ENCODE measurements around the gene SPINK9. TPM values are rescaled to one million over a fixed set of nuclear protein-coding genes. Genes with fewer than 3 reads are reported as not detected.

SPINK9 gene
- total RNA-seq, 4 donors from 2014 or later = not detected

DNA sequence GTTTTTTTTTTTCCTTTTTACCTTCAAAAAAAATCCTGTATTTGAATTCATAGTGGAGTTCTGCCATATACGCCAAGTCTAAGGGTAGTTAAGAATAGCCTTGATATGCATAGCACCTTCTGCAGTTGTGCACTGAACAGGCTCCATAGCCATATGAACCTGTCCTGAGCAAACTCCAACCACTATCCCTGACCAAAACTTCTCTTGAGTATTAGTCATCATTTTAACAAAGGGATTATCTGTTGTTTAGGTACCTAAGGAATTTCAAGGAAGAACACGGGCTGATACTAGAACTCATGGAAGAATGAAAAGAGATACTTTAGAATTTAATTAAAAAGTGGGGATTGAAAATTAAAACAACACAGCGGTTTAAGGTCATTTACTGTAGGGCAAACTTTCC is 46.5 kb downstream of the SPINK9 start:
- in situ Hi-C loops (cut with MboI; ENCODE audit: low sequenced_read_pairs in 4 of 4) (no loop called here), intact Hi-C loops (cut with DNase I; ENCODE audit: low total_unique reads) (loop anchor here (5.0 to 10.0 kb wide), 2 partner anchors 445 to 963 kb away; partner anchors contain the start of genes ADRB2 and GRPEL2)
- peaks cover 0 to 9% of the 10 kb centered on the region in 2 donors for H3K36me3 ChIP-seq
- TF ChIP-seq POLR2A (IDR thresholded peaks at IDR 0.05) (no peak), CTCF (IDR thresholded peaks at IDR 0.05 in 4 of 5, conservative IDR thresholded peaks at IDR 0.05 in 1 of 5) (no peak)
- peaks cover 22 to 34% of the 10 kb centered on the region in 2 donors for H3K4me1 ChIP-seq
- H3K4me3 ChIP-seq = no peak overlapping the region
- no peaks in the 10 kb centered on the region for H3K27me3 ChIP-seq
- DNase-seq = no peak
- no peak overlapping the region for H3K27ac ChIP-seq
- H3K9me3 ChIP-seq = no peaks in the 10 kb centered on the region
- ATAC-seq = no peak

GRCh38 chr5:148382961-148383360 is 47.6 kb downstream of the SPINK9 start:
- Histone ChIP-seq H3K27ac (peak overlapping the region; percentile 84 to 92 (median 88)), H3K4me1 (peaks cover 22 to 34% of the 10 kb centered on the region in 2 donors)

DNA sequence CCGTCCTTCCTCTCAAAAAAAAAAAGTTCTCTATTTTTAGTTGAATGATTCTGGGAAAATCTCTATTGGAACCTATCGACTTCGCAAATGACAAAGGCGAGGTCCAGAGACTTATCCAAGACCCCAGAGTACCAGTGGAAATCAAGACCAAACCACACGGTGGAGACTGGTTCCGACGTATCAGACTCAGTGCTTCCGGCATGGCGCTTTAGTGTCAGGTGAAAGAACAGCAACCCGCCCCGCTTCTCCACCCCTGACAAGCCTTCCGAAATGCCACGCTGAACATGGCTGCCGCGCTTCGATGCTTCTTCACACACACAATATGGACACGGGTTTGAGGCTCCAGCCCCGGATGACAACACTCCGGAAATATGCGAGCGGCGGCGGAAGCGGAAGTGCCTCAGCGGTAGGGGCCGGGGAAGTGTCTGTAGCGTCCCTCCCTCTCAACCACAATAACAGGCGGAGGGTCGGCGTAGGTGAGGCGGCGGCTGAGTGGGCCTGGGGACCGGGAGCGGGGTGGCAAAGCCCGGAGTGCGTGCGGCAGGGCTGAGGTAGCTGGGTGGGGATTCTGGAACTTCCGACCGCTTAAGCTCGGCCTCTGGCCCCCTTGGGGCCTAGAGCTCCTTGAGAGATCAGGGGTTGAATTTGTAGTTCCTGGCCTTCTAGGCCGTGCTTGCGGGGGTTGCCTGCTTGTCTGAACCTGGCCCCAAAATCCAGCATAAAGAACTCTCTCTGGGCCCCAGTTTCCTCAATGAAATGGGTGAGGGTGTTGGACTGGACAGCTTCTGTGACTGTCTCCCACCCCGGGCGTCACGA is 48.4 kb downstream of the SPINK9 start, which contains the start of gene FBXO38:
Gene FBXO38, plus strand, starts transcription at position 395 of the 816 bp plus-strand sequence. CDS start 10,819 bp downstream, outside the sequence.
- intact Hi-C loops (cut with DNase I; ENCODE audit: low total_unique reads) (loop anchor here (2.0 to 10.0 kb wide), 3 partner anchors 23 to 961 kb away; partner anchors contain the start of genes ADRB2 and GRPEL2), in situ Hi-C loops (cut with MboI; ENCODE audit: low sequenced_read_pairs in 4 of 4) (no loop called here)
- Histone ChIP-seq H3K27me3 (no peaks in the 10 kb centered on the region), H3K9me3 (no peaks in the 10 kb centered on the region), H3K4me3 (peak within 1 kb of the TSS; percentile 71 to 89 (median 78)), H3K4me1 (peaks cover 22 to 34% of the 10 kb centered on the region in 2 donors), H3K36me3 (no peaks in the 10 kb centered on the region), H3K27ac (peak within 1 kb of the TSS; percentile 84 to 92 (median 88))
- TF ChIP-seq CTCF (IDR thresholded peaks at IDR 0.05 in 4 of 5, conservative IDR thresholded peaks at IDR 0.05 in 1 of 5) (peak in 1 of 5 experiments; percentile 24), POLR2A (IDR thresholded peaks at IDR 0.05) (peak; percentile 75 to 78)
- DNase-seq (peak; percentile 94 to 97), ATAC-seq (peak; percentile 99 to 100)

More at GRCh38 chr5:148382961-148383360, 47.6 kb downstream of the SPINK9 start:
- peak in 1 of 2 donors; percentile 6 for ATAC-seq
- TF ChIP-seq CTCF (IDR thresholded peaks at IDR 0.05 in 4 of 5, conservative IDR thresholded peaks at IDR 0.05 in 1 of 5) (no peak), POLR2A (IDR thresholded peaks at IDR 0.05) (no peak)
- H3K4me3 ChIP-seq = peak overlapping the region; percentile 71 to 89 (median 78)
- no peak for DNase-seq
- in situ Hi-C loops (cut with MboI; ENCODE audit: low sequenced_read_pairs in 4 of 4) = no loop called here
- no peaks in the 10 kb centered on the region for H3K27me3 ChIP-seq
- no peaks in the 10 kb centered on the region for H3K9me3 ChIP-seq
- intact Hi-C loops (cut with DNase I; ENCODE audit: low total_unique reads) = loop anchor here (5.0 to 10.0 kb wide), 2 partner anchors 444 to 962 kb away; partner anchors contain the start of genes ADRB2 and GRPEL2
- H3K36me3 ChIP-seq = peaks cover 0 to 8% of the 10 kb centered on the region in 2 donors

DNA sequence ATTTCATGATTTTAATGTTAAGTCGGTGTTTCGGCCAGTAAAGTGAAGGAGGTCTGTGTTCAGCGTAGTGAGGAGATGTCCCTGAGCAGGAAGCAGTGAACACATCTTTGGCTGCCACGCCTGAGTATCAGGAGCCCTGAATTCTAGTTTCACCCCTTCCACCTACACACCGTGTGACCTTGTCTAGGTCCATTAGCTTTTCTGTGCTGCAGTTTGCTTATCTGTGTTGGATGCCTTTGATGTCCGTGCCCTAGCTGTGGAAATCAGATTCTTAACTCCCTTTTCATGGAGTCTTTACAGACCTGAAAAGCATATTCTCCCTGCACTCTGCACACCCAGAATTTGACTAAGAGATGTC is 49.0 kb downstream of the SPINK9 start:
- in situ Hi-C loops (cut with MboI; ENCODE audit: low sequenced_read_pairs in 4 of 4) (no loop called here), intact Hi-C loops (cut with DNase I; ENCODE audit: low total_unique reads) (loop anchor here (2.0 to 10.0 kb wide), 3 partner anchors 22 to 960 kb away; partner anchors contain the start of genes ADRB2 and GRPEL2)
- H3K36me3 ChIP-seq = no peaks in the 10 kb centered on the region
- TF ChIP-seq CTCF (IDR thresholded peaks at IDR 0.05 in 4 of 5, conservative IDR thresholded peaks at IDR 0.05 in 1 of 5) = no peak
- no peak for TF ChIP-seq POLR2A (IDR thresholded peaks at IDR 0.05)
- H3K9me3 ChIP-seq = no peaks in the 10 kb centered on the region
- peak overlapping the region; percentile 84 to 92 (median 88) for H3K27ac ChIP-seq
- peak; percentile 1 to 35 for ATAC-seq
- no peaks in the 10 kb centered on the region for H3K27me3 ChIP-seq
- peaks cover 22 to 34% of the 10 kb centered on the region in 2 donors for H3K4me1 ChIP-seq
- peak overlapping the region; percentile 71 to 89 (median 78) for H3K4me3 ChIP-seq
- no peak for DNase-seq

Measured in gastrocnemius medialis (tissue), 4 donors.